Measurements from ENCODE around the gene SLC25A21.
"Not testable (repeated sequence)": the region's sequence is repeated elsewhere in the genome, so short reads cannot be mapped to it uniquely, and the experiment has no call there.

Gene SLC25A21

GRCh38 chr14:36817071-36817930 is 355.1 kb downstream of the SLC25A21 start:
- peak; percentile 67 to 70 for DNase-seq

- DNase-seq, result no peak
Measured at GRCh38 chr14:36816481-36816880, 355.9 kb downstream of the SLC25A21 start.

GRCh38 chr14:36814783-36815182 is 357.6 kb downstream of the SLC25A21 start:
- DNase-seq, result not testable (repeated sequence)

- DNase-seq, result no peak
Measured at GRCh38 chr14:36810209-36810608, 362.2 kb downstream of the SLC25A21 start.

- no peak for DNase-seq
Measured at GRCh38 chr14:36807727-36808126, 364.7 kb downstream of the SLC25A21 start.

GRCh38 chr14:36805131-36805559 is 367.3 kb downstream of the SLC25A21 start:
- peak; percentile 66 to 69 for DNase-seq

GRCh38 chr14:36797634-36798033 is 374.8 kb downstream of the SLC25A21 start:
- no peak for DNase-seq

- DNase-seq, result no peak
Measured at GRCh38 chr14:36791402-36791801, 381.0 kb downstream of the SLC25A21 start.

GRCh38 chr14:36785511-36785910 is 386.9 kb downstream of the SLC25A21 start:
- DNase-seq, result no peak

GRCh38 chr14:36784541-36784940 is 387.9 kb downstream of the SLC25A21 start:
- DNase-seq, result no peak

GRCh38 chr14:36781897-36782296 is 390.5 kb downstream of the SLC25A21 start:
- DNase-seq, result no peak

- DNase-seq, result no peak
Measured at GRCh38 chr14:36773558-36773957, 398.8 kb downstream of the SLC25A21 start.

GRCh38 chr14:36773136-36773540 is 399.3 kb downstream of the SLC25A21 start:
- peak; percentile 61 to 79 for DNase-seq

GRCh38 chr14:36771028-36771640 is 401.3 kb downstream of the SLC25A21 start:
- peak; percentile 94 to 97 for DNase-seq

GRCh38 chr14:36768638-36769337 is 403.6 kb downstream of the SLC25A21 start:
- peak; percentile 61 to 78 for DNase-seq

- peak; percentile 95 for DNase-seq
Measured at GRCh38 chr14:36767603-36768281, 404.7 kb downstream of the SLC25A21 start.

GRCh38 chr14:36766974-36767373 is 405.4 kb downstream of the SLC25A21 start:
- no peak for DNase-seq

GRCh38 chr14:36757734-36758601 is 414.4 kb downstream of the SLC25A21 start:
- DNase-seq, result no peak

GRCh38 chr14:36756226-36756625 is 416.2 kb downstream of the SLC25A21 start:
- no peak for DNase-seq

- DNase-seq, result peak in 1 of 2 experiments; percentile 10
Measured at GRCh38 chr14:36755756-36756155, 416.6 kb downstream of the SLC25A21 start.

- DNase-seq, result no peak
Measured at GRCh38 chr14:36751920-36752319, 420.5 kb downstream of the SLC25A21 start.

- no peak for DNase-seq
Measured at GRCh38 chr14:36751106-36751505, 421.3 kb downstream of the SLC25A21 start.
